Osteoblast (primary cell): ENCODE measurements around the gene HEPHL1. TPM values are rescaled to one million over a fixed set of nuclear protein-coding genes. Genes with fewer than 3 reads are reported as not detected.
A peak's percentile ranks its signal among the peaks of the same experiment; 100 is the strongest.

Experiments used
- DNase-seq: peaks from one replicate; pipeline ENCODE4 v3.0.0; 2011; ENCODE audit warnings: low spot score, mixed read lengths; ENCODE audit not compliant: insufficient read length; ENCODE audit errors: missing footprints
- H2AFZ ChIP-seq: 2 replicates; pipeline ENCODE4 v1.6.0; 2011; ENCODE audit warnings: mild to moderate bottlenecking, low read length
- H3K27ac ChIP-seq: 2 replicates; pipeline ENCODE4 v1.5.1; 2011; ENCODE audit warnings: mild to moderate bottlenecking, low read depth, low read length, moderate library complexity
- H3K27me3 ChIP-seq: 2 replicates; pipeline ENCODE4 v1.6.0; 2012; ENCODE audit warnings: mild to moderate bottlenecking, control low read depth, inconsistent platforms, low read length, moderate library complexity; ENCODE audit not compliant: insufficient read depth
- H3K36me3 ChIP-seq: 2 replicates; pipeline ENCODE4 v1.5.1; 2011; ENCODE audit warnings: mild to moderate bottlenecking, low read length, control low read depth, moderate library complexity; ENCODE audit not compliant: insufficient read depth
- H3K4me1 ChIP-seq: 2 replicates; pipeline ENCODE4 v1.5.1; 2011; ENCODE audit warnings: mild to moderate bottlenecking, low read length, control low read depth, moderate library complexity; ENCODE audit not compliant: insufficient read depth
- H3K4me2 ChIP-seq: 2 replicates; pipeline ENCODE4 v1.6.0; 2011; ENCODE audit warnings: mild to moderate bottlenecking, low read length; ENCODE audit not compliant: insufficient read depth
- H3K4me3 ChIP-seq: fragments of 200-600 bp; sonication (generic); 3 replicates; pipeline ENCODE4 v1.5.1; 2012; ENCODE audit warnings: mild to moderate bottlenecking, low read length, inconsistent platforms; ENCODE audit not compliant: insufficient read depth
- H3K79me2 ChIP-seq: 2 replicates; pipeline ENCODE4 v1.6.0; 2012; ENCODE audit warnings: mild to moderate bottlenecking, low read length, control low read depth, inconsistent platforms; ENCODE audit not compliant: insufficient read depth
- H3K9me3 ChIP-seq: 2 replicates; pipeline ENCODE4 v1.5.1; 2011; ENCODE audit warnings: low read depth, low read length, control low read depth
- H4K20me1 ChIP-seq: 2 replicates; pipeline ENCODE4 v1.6.0; 2012; ENCODE audit warnings: mild to moderate bottlenecking, low read length, control low read depth; ENCODE audit not compliant: insufficient read depth
- CTCF ChIP-seq: IDR thresholded peaks from 2 replicates; pipeline ENCODE4 v1.5.1; 2011; ENCODE audit warnings: mild to moderate bottlenecking, low read depth, low read length, moderate library complexity; ENCODE audit errors: extremely low read depth
- total RNA-seq: library from RNA; depleted of rRNA; stranded (reverse); fragments of >200 nt; gene quantifications from 2 replicates; pipeline ENCODE4 v1.2.3, GENCODE V29; 2012

The HEPHL1 gene
- total RNA-seq, 1 donor, result not detected

- H2AFZ ChIP-seq, result peak overlapping the region; percentile 92
- H3K4me3 ChIP-seq, result peak overlapping the region; percentile 88
- peak overlapping the region; percentile 98 for H3K4me2 ChIP-seq
- no peak for DNase-seq
- peaks cover 50% of the 10 kb centered on the region for H3K79me2 ChIP-seq
- no peaks in the 10 kb centered on the region for H3K36me3 ChIP-seq
- peaks cover 50% of the 10 kb centered on the region for H3K4me1 ChIP-seq
- no peak for TF ChIP-seq CTCF
- peak overlapping the region; percentile 89 for H3K27ac ChIP-seq
- no peaks in the 10 kb centered on the region for H3K27me3 ChIP-seq
- peaks cover 9% of the 10 kb centered on the region for H4K20me1 ChIP-seq
- no peaks in the 10 kb centered on the region for H3K9me3 ChIP-seq
Measured at GRCh38 chr11:94129512-94130297, 108.6 kb downstream of the HEPHL1 start.

GRCh38 chr11:94130298-94131046 lies 109.3 kb downstream of the HEPHL1 start:
- TF ChIP-seq CTCF, result no peak
- H3K4me1 ChIP-seq, result peaks cover 57% of the 10 kb centered on the region

GRCh38 chr11:94131047-94131717 lies 110.0 kb downstream of the HEPHL1 start:
- H3K4me1 ChIP-seq, result peaks cover 64% of the 10 kb centered on the region
- H3K27me3 ChIP-seq, result no peaks in the 10 kb centered on the region
- H2AFZ ChIP-seq, result no peak overlapping the region
- H3K4me2 ChIP-seq, result peak overlapping the region; percentile 98
- peak overlapping the region; percentile 89 for H3K27ac ChIP-seq
- no peak for TF ChIP-seq CTCF
- DNase-seq, result no peak
- H3K9me3 ChIP-seq, result no peaks in the 10 kb centered on the region
- peak overlapping the region; percentile 88 for H3K4me3 ChIP-seq
- H3K79me2 ChIP-seq, result peaks cover 53% of the 10 kb centered on the region
- peaks cover 9% of the 10 kb centered on the region for H4K20me1 ChIP-seq
- H3K36me3 ChIP-seq, result no peaks in the 10 kb centered on the region

More at GRCh38 chr11:94130298-94131046, 109.3 kb downstream of the HEPHL1 start:
- H4K20me1 ChIP-seq, result peaks cover 9% of the 10 kb centered on the region
- no peaks in the 10 kb centered on the region for H3K36me3 ChIP-seq
- DNase-seq, result peak; percentile 89
- H3K4me3 ChIP-seq, result peak overlapping the region; percentile 88
- peak overlapping the region; percentile 92 for H2AFZ ChIP-seq
- no peaks in the 10 kb centered on the region for H3K9me3 ChIP-seq
- H3K27me3 ChIP-seq, result no peaks in the 10 kb centered on the region
- H3K27ac ChIP-seq, result peak overlapping the region; percentile 89
- peak overlapping the region; percentile 98 for H3K4me2 ChIP-seq
- H3K79me2 ChIP-seq, result peaks cover 53% of the 10 kb centered on the region
